RPMI8226 (cell line): ENCODE measurements around the gene ADI1.

Experiments
- DNase-seq: peaks from one replicate; pipeline ENCODE4 v3.0.0-alpha.2; 2015

ADI1 gene

GRCh38 chr2:3519255-3520205, at the start of gene ADI1:
TSS of gene ADI1 (minus strand) at chr2:3519531. CDS start at chr2:3519487, 44 bp downstream.
- peak; percentile 86 for DNase-seq

- DNase-seq: no peak
These were observed 47.5 kb upstream of the ADI1 start for GRCh38 chr2:3566806-3567205.

GRCh38 chr2:3565117-3565516, 45.8 kb upstream of the ADI1 start:
- no peak for DNase-seq

- no peak for DNase-seq
These were observed 44.2 kb upstream of the ADI1 start for GRCh38 chr2:3563521-3563976.

GRCh38 chr2:3558205-3559014, 39.1 kb upstream of the ADI1 start, which contains the start of gene RNASEH1:
TSS of gene RNASEH1 (minus strand) at chr2:3558333. CDS start at chr2:3558260, 73 bp downstream.
- peak; percentile 99 for DNase-seq

GRCh38 chr2:3557639-3558204, 38.4 kb upstream of the ADI1 start:
- peak; percentile 7 for DNase-seq

- no peak for DNase-seq
These were observed 34.6 kb upstream of the ADI1 start for GRCh38 chr2:3553946-3554345.

- no peak for DNase-seq
These were observed 28.6 kb upstream of the ADI1 start for GRCh38 chr2:3547915-3548314.

GRCh38 chr2:3545788-3546478, 26.6 kb upstream of the ADI1 start:
- DNase-seq: no peak

- no peak for DNase-seq
These were observed 23.8 kb upstream of the ADI1 start for GRCh38 chr2:3543023-3543683.

GRCh38 chr2:3542107-3542506, 22.8 kb upstream of the ADI1 start:
- DNase-seq: no peak

GRCh38 chr2:3539836-3540235, 20.5 kb upstream of the ADI1 start:
- no peak for DNase-seq

GRCh38 chr2:3536682-3537632, 17.6 kb upstream of the ADI1 start:
- peak; percentile 12 for DNase-seq

- DNase-seq: no peak
These were observed 16.7 kb upstream of the ADI1 start for GRCh38 chr2:3535794-3536681.

- no peak for DNase-seq
These were observed 16.1 kb upstream of the ADI1 start for GRCh38 chr2:3535467-3535793.

- no peak for DNase-seq
These were observed 15.0 kb upstream of the ADI1 start for GRCh38 chr2:3534251-3534814.

- DNase-seq: no peak
These were observed 14.5 kb upstream of the ADI1 start for GRCh38 chr2:3533836-3534235.

- DNase-seq: no peak
These were observed 13.6 kb upstream of the ADI1 start for GRCh38 chr2:3532941-3533340.

GRCh38 chr2:3529316-3530025, 10.1 kb upstream of the ADI1 start:
- no peak for DNase-seq
